ENCODE data around the gene TPCN2. TPM values are rescaled to one million over a fixed set of nuclear protein-coding genes. Genes with fewer than 3 reads are reported as not detected.

Gene TPCN2
- total RNA-seq, 1 experiment from 2014 or later = 16.3 TPM

GRCh38 chr11:69051381-69052342, 2.9 kb downstream of the TPCN2 start:
- intact Hi-C loops (cut with micrococcal nuclease) = no loop called here
- no peak for DNase-seq (ENCODE audit: unreplicated experiment)
- no peak for TF ChIP-seq CTCF (IDR thresholded peaks at IDR 0.05; ENCODE audit: unreplicated experiment)
- Mint-ChIP-seq H3K27me3 (ENCODE audit: insufficient read depth, unreplicated experiment) (no peaks in the 10 kb centered on the region), H3K4me3 (ENCODE audit: unreplicated experiment) (no peak overlapping the region), H3K27ac (ENCODE audit: low read depth, unreplicated experiment) (no peak overlapping the region), H3K4me1 (ENCODE audit: insufficient read depth, unreplicated experiment) (peaks cover 6% of the 10 kb centered on the region), H3K9me3 (ENCODE audit: unreplicated experiment) (no peaks in the 10 kb centered on the region), H3K36me3 (ENCODE audit: insufficient read depth, unreplicated experiment) (no peaks in the 10 kb centered on the region)
- no TSS peak for BruUV-seq (replicated peaks)
- ChIA-PET CTCF (no interaction called here), POLR2A (no interaction called here)

GRCh38 chr11:69052343-69053168, 3.8 kb downstream of the TPCN2 start:
- Mint-ChIP-seq H3K4me1 (ENCODE audit: insufficient read depth, unreplicated experiment) (peaks cover 6% of the 10 kb centered on the region), H3K36me3 (ENCODE audit: insufficient read depth, unreplicated experiment) (no peaks in the 10 kb centered on the region), H3K27ac (ENCODE audit: low read depth, unreplicated experiment) (no peak overlapping the region), H3K4me3 (ENCODE audit: unreplicated experiment) (no peak overlapping the region), H3K9me3 (ENCODE audit: unreplicated experiment) (no peaks in the 10 kb centered on the region), H3K27me3 (ENCODE audit: insufficient read depth, unreplicated experiment) (no peaks in the 10 kb centered on the region)
- no TSS peak for BruUV-seq (replicated peaks)
- CTCF ChIA-PET = no interaction called here
- intact Hi-C loops (cut with micrococcal nuclease) = no loop called here
- no peak for DNase-seq (ENCODE audit: unreplicated experiment)
- no peak for TF ChIP-seq CTCF (IDR thresholded peaks at IDR 0.05; ENCODE audit: unreplicated experiment)
- POLR2A ChIA-PET = no interaction called here

GRCh38 chr11:69053169-69053477, 4.4 kb downstream of the TPCN2 start:
- TF ChIP-seq CTCF (IDR thresholded peaks at IDR 0.05; ENCODE audit: unreplicated experiment) = no peak
- CTCF ChIA-PET = no interaction called here
- BruUV-seq (replicated peaks) = no TSS peak

More at GRCh38 chr11:69053169-69053477, 4.4 kb downstream of the TPCN2 start:
- intact Hi-C loops (cut with micrococcal nuclease) = no loop called here
- DNase-seq (ENCODE audit: unreplicated experiment) = no peak
- POLR2A ChIA-PET = no interaction called here
- Mint-ChIP-seq H3K27ac (ENCODE audit: low read depth, unreplicated experiment) (no peak overlapping the region), H3K9me3 (ENCODE audit: unreplicated experiment) (no peaks in the 10 kb centered on the region), H3K4me1 (ENCODE audit: insufficient read depth, unreplicated experiment) (peaks cover 6% of the 10 kb centered on the region), H3K36me3 (ENCODE audit: insufficient read depth, unreplicated experiment) (no peaks in the 10 kb centered on the region), H3K27me3 (ENCODE audit: insufficient read depth, unreplicated experiment) (no peaks in the 10 kb centered on the region), H3K4me3 (ENCODE audit: unreplicated experiment) (no peak overlapping the region)

Measured in MCF 10A (cell line).